Endothelial cell (in vitro differentiated cells): ENCODE measurements around the gene MKI67. TPM values are rescaled to one million over a fixed set of nuclear protein-coding genes. Genes with fewer than 3 reads are reported as not detected.

Source experiments
- DNase-seq: peaks from one replicate; pipeline ENCODE4 v3.0.0; 2021; ENCODE audit warnings: low spot score
- H3K27ac Mint-ChIP-seq: one replicate; pipeline ENCODE4 v1.8.0; 2021; ENCODE audit warnings: mixed read lengths, inconsistent platforms; ENCODE audit not compliant: unreplicated experiment
- H3K27me3 Mint-ChIP-seq: one replicate; pipeline ENCODE4 v1.8.0; 2021; ENCODE audit warnings: mild to moderate bottlenecking, moderate library complexity, mixed read lengths, inconsistent platforms; ENCODE audit not compliant: unreplicated experiment
- H3K36me3 Mint-ChIP-seq: one replicate; pipeline ENCODE4 v1.8.0; 2021; ENCODE audit warnings: mild to moderate bottlenecking, low read depth, mixed read lengths, inconsistent platforms; ENCODE audit not compliant: unreplicated experiment
- H3K4me1 Mint-ChIP-seq: one replicate; pipeline ENCODE4 v1.8.0; 2021; ENCODE audit warnings: mild to moderate bottlenecking, mixed read lengths, inconsistent platforms; ENCODE audit not compliant: unreplicated experiment
- H3K4me3 Mint-ChIP-seq: one replicate; pipeline ENCODE4 v1.8.0; 2021; ENCODE audit warnings: mild to moderate bottlenecking, mixed read lengths, inconsistent platforms; ENCODE audit not compliant: unreplicated experiment
- H3K9me3 Mint-ChIP-seq: one replicate; pipeline ENCODE4 v1.8.0; 2021; ENCODE audit warnings: mixed read lengths, inconsistent platforms; ENCODE audit not compliant: unreplicated experiment
- CTCF ChIP-seq: fragments of 200-600 bp; sonication (generic); IDR thresholded peaks from one replicate; pipeline ENCODE4 v1.5.0; 2021; ENCODE audit warnings: antibody characterized with exemption; ENCODE audit not compliant: unreplicated experiment
- total RNA-seq: library from RNA; stranded (reverse); fragmentation: NEBNext Ultra II Directional; extraction: Animal tissue kit (Norgen Biotek cat#: 25700); gene quantifications from one replicate; pipeline ENCODE4 v1.2.1, GENCODE V29; 2021; ENCODE audit not compliant: unreplicated experiment

The MKI67 gene
- total RNA-seq, 1 donor from 2014 or later: 19.7 TPM

- peak overlapping the region; percentile 99 for H3K27ac Mint-ChIP-seq
- DNase-seq: peak; percentile 47
- H3K9me3 Mint-ChIP-seq: no peaks in the 10 kb centered on the region
- H3K36me3 Mint-ChIP-seq: peaks cover 66% of the 10 kb centered on the region
- H3K4me3 Mint-ChIP-seq: peak overlapping the region; percentile 63
- no peak for TF ChIP-seq CTCF
- peaks cover 34% of the 10 kb centered on the region for H3K27me3 Mint-ChIP-seq
- peaks cover 79% of the 10 kb centered on the region for H3K4me1 Mint-ChIP-seq
Measured at GRCh38 chr10:128062881-128063563, 63.2 kb downstream of the MKI67 start.

- no peak for TF ChIP-seq CTCF
- peaks cover 67% of the 10 kb centered on the region for H3K36me3 Mint-ChIP-seq
- peaks cover 35% of the 10 kb centered on the region for H3K27me3 Mint-ChIP-seq
- DNase-seq: peak; percentile 60
- no peaks in the 10 kb centered on the region for H3K9me3 Mint-ChIP-seq
- H3K4me1 Mint-ChIP-seq: peaks cover 81% of the 10 kb centered on the region
- peak overlapping the region; percentile 37 for H3K4me3 Mint-ChIP-seq
- peak overlapping the region; percentile 99 for H3K27ac Mint-ChIP-seq
Measured at GRCh38 chr10:128062331-128062880, 63.8 kb downstream of the MKI67 start.

- peaks cover 61% of the 10 kb centered on the region for H3K36me3 Mint-ChIP-seq
- no peak for DNase-seq
- peak overlapping the region; percentile 99 for H3K27ac Mint-ChIP-seq
- peaks cover 32% of the 10 kb centered on the region for H3K27me3 Mint-ChIP-seq
- TF ChIP-seq CTCF: no peak
- peaks cover 75% of the 10 kb centered on the region for H3K4me1 Mint-ChIP-seq
- H3K4me3 Mint-ChIP-seq: peak overlapping the region; percentile 33
- H3K9me3 Mint-ChIP-seq: no peaks in the 10 kb centered on the region
Measured at GRCh38 chr10:128061306-128062300, 64.6 kb downstream of the MKI67 start.

- TF ChIP-seq CTCF: no peak
- peak overlapping the region; percentile 94 for H3K27ac Mint-ChIP-seq
- H3K4me3 Mint-ChIP-seq: peak overlapping the region; percentile 84
- H3K36me3 Mint-ChIP-seq: peaks cover 58% of the 10 kb centered on the region
- DNase-seq: no peak
- peaks cover 30% of the 10 kb centered on the region for H3K27me3 Mint-ChIP-seq
- H3K4me1 Mint-ChIP-seq: peaks cover 74% of the 10 kb centered on the region
- no peaks in the 10 kb centered on the region for H3K9me3 Mint-ChIP-seq
Measured at GRCh38 chr10:128060341-128061250, 65.6 kb downstream of the MKI67 start.
